ENCODE measurements around the gene HIP1.

HIP1 gene

GRCh38 chr7:75667938-75668337 lies 70.8 kb downstream of the HIP1 start:
- DNase-seq, result peak; percentile 28

GRCh38 chr7:75663302-75663907 lies 75.3 kb downstream of the HIP1 start:
- no peak for DNase-seq

GRCh38 chr7:75662579-75663301 lies 76.0 kb downstream of the HIP1 start:
- no peak for DNase-seq

GRCh38 chr7:75660566-75661215 lies 78.0 kb downstream of the HIP1 start:
- no peak for DNase-seq

- DNase-seq, result no peak
These were observed 79.9 kb downstream of the HIP1 start for GRCh38 chr7:75658802-75659201.

GRCh38 chr7:75658369-75658768 lies 80.4 kb downstream of the HIP1 start:
- no peak for DNase-seq

- no peak for DNase-seq
These were observed 80.9 kb downstream of the HIP1 start for GRCh38 chr7:75657866-75658265.

- no peak for DNase-seq
These were observed 82.0 kb downstream of the HIP1 start for GRCh38 chr7:75656740-75657139.

- DNase-seq, result no peak
These were observed 83.2 kb downstream of the HIP1 start for GRCh38 chr7:75655536-75655935.

GRCh38 chr7:75654855-75655254 lies 83.9 kb downstream of the HIP1 start:
- no peak for DNase-seq

- DNase-seq, result no peak
These were observed 85.1 kb downstream of the HIP1 start for GRCh38 chr7:75653651-75654050.

GRCh38 chr7:75652788-75653187 lies 86.0 kb downstream of the HIP1 start:
- DNase-seq, result no peak

- peak; percentile 83 for DNase-seq
These were observed 88.1 kb downstream of the HIP1 start for GRCh38 chr7:75650681-75651080.

GRCh38 chr7:75650062-75650461 lies 88.7 kb downstream of the HIP1 start:
- DNase-seq, result peak; percentile 66

- DNase-seq, result peak; percentile 22
These were observed 89.3 kb downstream of the HIP1 start for GRCh38 chr7:75649462-75649861.

- no peak for DNase-seq
These were observed 90.9 kb downstream of the HIP1 start for GRCh38 chr7:75647709-75648438.

- DNase-seq, result peak; percentile 34
These were observed 92.1 kb downstream of the HIP1 start for GRCh38 chr7:75646571-75647102.

- DNase-seq, result no peak
These were observed 93.2 kb downstream of the HIP1 start for GRCh38 chr7:75645570-75645969.

- DNase-seq, result no peak
These were observed 94.2 kb downstream of the HIP1 start for GRCh38 chr7:75644589-75644988.

GRCh38 chr7:75642810-75643486 lies 95.8 kb downstream of the HIP1 start:
- no peak for DNase-seq

GRCh38 chr7:75640201-75640600 lies 98.5 kb downstream of the HIP1 start:
- no peak for DNase-seq

GRCh38 chr7:75639886-75640190 lies 98.9 kb downstream of the HIP1 start:
- DNase-seq, result no peak

Measured in NCI-H1092 (cell line).